Measurements from ENCODE around the gene CAMKK2. TPM values are rescaled to one million over a fixed set of nuclear protein-coding genes. Genes with fewer than 3 reads are reported as not detected.
"Not testable (repeated sequence)": the region's sequence is repeated elsewhere in the genome, so short reads cannot be mapped to it uniquely, and the experiment has no call there.

Gene CAMKK2
- total RNA-seq, 1 experiment from 2014 or later: 24.7 TPM

- Histone ChIP-seq H2BK120ac (ENCODE audit: low read depth, low read length, poor library complexity, severe bottlenecking) (no peak overlapping the region), H4K5ac (ENCODE audit: insufficient read length, low read depth, low read length) (no peak overlapping the region), H2BK15ac (ENCODE audit: low read depth, low read length) (no peak overlapping the region), H3K79me2 (ENCODE audit: insufficient read depth, low read length) (no peaks in the 10 kb centered on the region), H4K20me1 (ENCODE audit: control insufficient read depth, insufficient read depth, insufficient read length) (no peaks in the 10 kb centered on the region), H3K9me3 (ENCODE audit: control insufficient read depth, low read depth, low read length) (no peaks in the 10 kb centered on the region), H3K4ac (ENCODE audit: low read depth, low read length) (no peak overlapping the region), H3K18ac (ENCODE audit: insufficient read length, low read depth, low read length) (no peak overlapping the region), H3K56ac (ENCODE audit: insufficient read length, low read depth, low read length) (no peak overlapping the region), H3K27ac (ENCODE audit: insufficient read length, low read depth, low read length) (no peak overlapping the region), H2BK12ac (ENCODE audit: insufficient read length, low read depth, low read length) (no peak overlapping the region), H3K4me1 (ENCODE audit: insufficient read depth, low read length) (no peaks in the 10 kb centered on the region), H3K14ac (ENCODE audit: insufficient read depth, low read length) (no peak overlapping the region), H3K4me2 (ENCODE audit: insufficient read depth, insufficient read length, low read length) (no peak overlapping the region), H3K23ac (ENCODE audit: insufficient read length, low read depth, low read length) (no peak overlapping the region), H3K79me1 (ENCODE audit: insufficient read depth, low read depth, low read length, poor library complexity, severe bottlenecking) (no peaks in the 10 kb centered on the region), H3K23me2 (ENCODE audit: insufficient read length, low read depth, low read length, poor library complexity, severe bottlenecking) (no peaks in the 10 kb centered on the region), H3K27me3 (ENCODE audit: insufficient read depth, low read length) (no peaks in the 10 kb centered on the region), H3K9ac (ENCODE audit: extremely low read depth, insufficient read length, low read length) (no peak overlapping the region), H3T11ph (ENCODE audit: low read length) (no peak overlapping the region), H2AK5ac (ENCODE audit: insufficient read length, low read length) (no peak overlapping the region), H2BK5ac (ENCODE audit: insufficient read length, low read length) (no peak overlapping the region), H2BK20ac (ENCODE audit: low read depth, low read length, poor library complexity, severe bottlenecking) (no peak overlapping the region), H4K91ac (ENCODE audit: insufficient read length, low read depth, low read length) (no peak overlapping the region), H2AFZ (ENCODE audit: low read length) (no peak overlapping the region), H4K8ac (replicated peaks; ENCODE audit: insufficient read length, low read depth, low read length) (no peak overlapping the region)
- Mint-ChIP-seq H3K4me3 (no peak overlapping the region), H3K4me1 (no peaks in the 10 kb centered on the region), H3K27ac (no peak overlapping the region), H3K9me3 (no peaks in the 10 kb centered on the region), H3K27me3 (ENCODE audit: low read depth) (no peaks in the 10 kb centered on the region; the same call in 1 of the 2 replicates), H3K36me3 (ENCODE audit: insufficient read depth in 1 of 3, low read depth in 3 of 3) (no peaks in the 10 kb centered on the region)
- no peak for DNase-seq
- WGBS (ENCODE audit: extremely low coverage, insufficient read length, low lambda C conversion rate): no CpG with 5 or more reads among the region's 14 CpGs
- TF ChIP-seq CTCF (conservative IDR thresholded peaks at IDR 0.05): no peak
These were observed 93.8 kb downstream of the CAMKK2 start for GRCh38 chr12:121202407-121203355.

GRCh38 chr12:121201140-121201539 lies 95.4 kb downstream of the CAMKK2 start:
- DNase-seq, H3K4me3 Mint-ChIP-seq: not testable (repeated sequence)

More at GRCh38 chr12:121201140-121201539, 95.4 kb downstream of the CAMKK2 start:
- H3T11ph ChIP-seq (ENCODE audit: low read length); H3K9ac ChIP-seq (ENCODE audit: extremely low read depth, insufficient read length, low read length); H2BK5ac ChIP-seq (ENCODE audit: insufficient read length, low read length); H3K27me3 Mint-ChIP-seq (ENCODE audit: low read depth); H2BK15ac ChIP-seq (ENCODE audit: low read depth, low read length); H3K14ac ChIP-seq (ENCODE audit: insufficient read depth, low read length); H3K9me3 ChIP-seq (ENCODE audit: control insufficient read depth, low read depth, low read length); H4K20me1 ChIP-seq (ENCODE audit: control insufficient read depth, insufficient read depth, insufficient read length); H3K4me1 ChIP-seq (ENCODE audit: insufficient read depth, low read length); H3K36me3 Mint-ChIP-seq (ENCODE audit: insufficient read depth in 1 of 3, low read depth in 3 of 3); H3K23ac ChIP-seq (ENCODE audit: insufficient read length, low read depth, low read length); H2AFZ ChIP-seq (ENCODE audit: low read length); H4K5ac ChIP-seq (ENCODE audit: insufficient read length, low read depth, low read length); H3K4ac ChIP-seq (ENCODE audit: low read depth, low read length); H3K79me2 ChIP-seq (ENCODE audit: insufficient read depth, low read length); H3K27me3 ChIP-seq (ENCODE audit: insufficient read depth, low read length); H3K9me3 Mint-ChIP-seq; H3K23me2 ChIP-seq (ENCODE audit: insufficient read length, low read depth, low read length, poor library complexity, severe bottlenecking); H4K8ac ChIP-seq (replicated peaks; ENCODE audit: insufficient read length, low read depth, low read length); H4K91ac ChIP-seq (ENCODE audit: insufficient read length, low read depth, low read length); H3K27ac Mint-ChIP-seq; H2BK12ac ChIP-seq (ENCODE audit: insufficient read length, low read depth, low read length); H3K27ac ChIP-seq (ENCODE audit: insufficient read length, low read depth, low read length); H3K79me1 ChIP-seq (ENCODE audit: insufficient read depth, low read depth, low read length, poor library complexity, severe bottlenecking); H3K4me1 Mint-ChIP-seq; H2BK120ac ChIP-seq (ENCODE audit: low read depth, low read length, poor library complexity, severe bottlenecking); H3K56ac ChIP-seq (ENCODE audit: insufficient read length, low read depth, low read length); H3K4me2 ChIP-seq (ENCODE audit: insufficient read depth, insufficient read length, low read length); H2AK5ac ChIP-seq (ENCODE audit: insufficient read length, low read length); H2BK20ac ChIP-seq (ENCODE audit: low read depth, low read length, poor library complexity, severe bottlenecking); H3K18ac ChIP-seq (ENCODE audit: insufficient read length, low read depth, low read length): not testable (repeated sequence)
- no CpG with 5 or more reads among the region's 6 CpGs for WGBS (ENCODE audit: extremely low coverage, insufficient read length, low lambda C conversion rate)
